Lower leg skin (tissue), 4 donors: ENCODE measurements around the gene PRTG. TPM values are rescaled to one million over a fixed set of nuclear protein-coding genes. Genes with fewer than 3 reads are reported as not detected.
"Not testable (repeated sequence)": the region's sequence is repeated elsewhere in the genome, so short reads cannot be mapped to it uniquely, and the experiment has no call there.

Source experiments
- DNase-seq, 2 donors: peaks; one replicate each; pipeline ENCODE4 v3.0.0-alpha.2; 2019; ENCODE audit warnings: low spot score in 2 of 2
- H3K4me3 ChIP-seq: fragments of 200-600 bp; sonication (generic); 2 replicates; pipeline ENCODE4 v1.5.1; 2017; ENCODE audit warnings: mild to moderate bottlenecking, low read depth; ENCODE audit not compliant: poor library complexity, severe bottlenecking
- POLR2A ChIP-seq, 2 donors: fragments of 450-650 bp; IDR thresholded peaks; one replicate each; pipeline ENCODE4 v1.6.1; 2016 to 2017; ENCODE audit warnings: antibody characterized with exemption in 2 of 2, mild to moderate bottlenecking in 1 of 2, moderate library complexity in 1 of 2
- WGBS, 2 donors: methylation state at CpG; one replicate each; pipeline ENCODE4 v1.1.5; 2018; 5-methylcytosine and 5-hydroxymethylcytosine counted together
- intact Hi-C: fragments of 100-400 bp; cut with DNase I; formaldehyde crosslinking; loops from one replicate; pipeline ENCODE4 v1.15.0; 2023; ENCODE audit warnings: low total_unique reads
- total RNA-seq, 4 donors: library from RNA; depleted of rRNA; stranded (reverse); fragments of >200 nt; gene quantifications; one replicate each; pipeline ENCODE4 v1.1.0, GENCODE V29; 2016
- TF ChIP-seq, protein P1 (sequence below), 3 donors: fragments of 450-650 bp; IDR thresholded peaks; one replicate each; pipeline ENCODE4 v1.5.1; 2016; ENCODE audit warnings: antibody characterized with exemption in 3 of 3, mild to moderate bottlenecking in 3 of 3, moderate library complexity in 2 of 3

Gene PRTG
- total RNA-seq, 4 donors from 2014 or later: 0.04 to 0.54 (median 0.29) TPM; not detected in 1

DNA sequence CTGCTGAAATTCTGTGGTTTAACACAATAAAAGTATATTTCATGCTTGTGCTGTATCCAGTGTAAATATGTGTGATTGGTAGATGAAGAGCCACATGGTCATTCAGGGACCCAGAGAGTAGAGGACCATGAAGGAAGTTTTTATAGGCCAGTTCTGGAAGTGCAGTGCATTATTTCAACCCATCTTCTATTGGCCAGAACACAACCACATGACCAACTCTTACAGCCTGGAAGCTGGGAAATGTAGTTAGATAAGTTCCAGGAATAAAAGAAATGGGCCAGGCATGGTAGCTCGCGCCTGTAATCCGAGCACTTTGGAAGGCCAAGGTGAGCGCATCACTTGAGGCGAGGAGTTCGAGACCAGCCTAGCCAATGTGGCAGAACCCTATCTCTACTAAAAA lies 21.4 kb upstream of the PRTG start:
- intact Hi-C loops: no loop called here
- WGBS, 2 donors: 94 to 97% methylated on average over 6 of the region's 6 CpGs
- no peak for TF ChIP-seq POLR2A (IDR thresholded peaks at IDR 0.05)
- TF ChIP-seq, protein P1, sequence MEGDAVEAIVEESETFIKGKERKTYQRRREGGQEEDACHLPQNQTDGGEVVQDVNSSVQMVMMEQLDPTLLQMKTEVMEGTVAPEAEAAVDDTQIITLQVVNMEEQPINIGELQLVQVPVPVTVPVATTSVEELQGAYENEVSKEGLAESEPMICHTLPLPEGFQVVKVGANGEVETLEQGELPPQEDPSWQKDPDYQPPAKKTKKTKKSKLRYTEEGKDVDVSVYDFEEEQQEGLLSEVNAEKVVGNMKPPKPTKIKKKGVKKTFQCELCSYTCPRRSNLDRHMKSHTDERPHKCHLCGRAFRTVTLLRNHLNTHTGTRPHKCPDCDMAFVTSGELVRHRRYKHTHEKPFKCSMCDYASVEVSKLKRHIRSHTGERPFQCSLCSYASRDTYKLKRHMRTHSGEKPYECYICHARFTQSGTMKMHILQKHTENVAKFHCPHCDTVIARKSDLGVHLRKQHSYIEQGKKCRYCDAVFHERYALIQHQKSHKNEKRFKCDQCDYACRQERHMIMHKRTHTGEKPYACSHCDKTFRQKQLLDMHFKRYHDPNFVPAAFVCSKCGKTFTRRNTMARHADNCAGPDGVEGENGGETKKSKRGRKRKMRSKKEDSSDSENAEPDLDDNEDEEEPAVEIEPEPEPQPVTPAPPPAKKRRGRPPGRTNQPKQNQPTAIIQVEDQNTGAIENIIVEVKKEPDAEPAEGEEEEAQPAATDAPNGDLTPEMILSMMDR (IDR thresholded peaks at IDR 0.05): no peak
- H3K4me3 ChIP-seq: no peak overlapping the region
- DNase-seq: no peak

DNA sequence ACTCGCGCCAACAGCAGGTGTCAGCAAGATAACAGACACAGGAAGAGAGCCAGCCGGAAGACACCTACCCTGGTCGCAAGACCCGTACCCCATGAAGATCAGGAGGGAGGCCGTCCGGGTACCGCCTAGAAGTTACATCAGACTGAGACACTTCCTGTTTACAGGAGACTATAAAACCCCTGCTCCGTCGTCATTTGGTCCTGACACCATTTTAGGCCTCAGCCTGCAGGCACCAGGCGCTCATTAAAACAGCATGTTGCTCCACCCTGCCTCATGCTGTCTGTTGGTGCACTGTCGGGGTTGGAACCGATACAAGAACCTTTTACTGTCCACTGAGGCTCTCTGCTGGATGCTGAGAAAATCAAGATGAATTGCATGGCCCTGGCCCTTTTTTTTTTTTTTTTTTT lies 15.6 kb upstream of the PRTG start:
- no peak for TF ChIP-seq POLR2A (IDR thresholded peaks at IDR 0.05)
- TF ChIP-seq, protein P1 (IDR thresholded peaks at IDR 0.05): no peak
- DNase-seq: no peak
- no peak overlapping the region for H3K4me3 ChIP-seq
- intact Hi-C loops: no loop called here
- 76 to 79% methylated on average over 13 of the region's 13 CpGs for WGBS, 2 donors

DNA sequence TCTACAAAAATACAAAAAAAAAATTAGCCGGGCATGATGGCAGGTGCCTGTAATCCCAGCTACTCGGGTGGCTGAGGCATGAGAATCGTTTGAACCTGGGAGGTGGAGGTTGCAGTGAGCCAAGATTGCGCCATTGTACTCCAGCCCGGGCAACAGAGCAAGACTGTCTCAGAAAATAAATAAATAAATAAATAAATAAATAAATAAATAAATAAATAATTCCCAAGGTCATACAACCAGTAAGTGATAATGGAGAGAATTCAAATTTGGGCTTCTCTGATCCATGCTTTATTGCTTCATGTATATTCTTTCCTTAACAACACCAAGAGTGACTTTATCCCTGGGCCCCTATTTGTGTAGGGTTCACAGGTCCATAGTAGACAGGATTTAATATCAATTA lies 10.5 kb upstream of the PRTG start:
- H3K4me3 ChIP-seq, intact Hi-C loops, DNase-seq: not testable (repeated sequence)
- 92% methylated on average over 5 of the region's 5 CpGs for WGBS, 2 donors

DNA sequence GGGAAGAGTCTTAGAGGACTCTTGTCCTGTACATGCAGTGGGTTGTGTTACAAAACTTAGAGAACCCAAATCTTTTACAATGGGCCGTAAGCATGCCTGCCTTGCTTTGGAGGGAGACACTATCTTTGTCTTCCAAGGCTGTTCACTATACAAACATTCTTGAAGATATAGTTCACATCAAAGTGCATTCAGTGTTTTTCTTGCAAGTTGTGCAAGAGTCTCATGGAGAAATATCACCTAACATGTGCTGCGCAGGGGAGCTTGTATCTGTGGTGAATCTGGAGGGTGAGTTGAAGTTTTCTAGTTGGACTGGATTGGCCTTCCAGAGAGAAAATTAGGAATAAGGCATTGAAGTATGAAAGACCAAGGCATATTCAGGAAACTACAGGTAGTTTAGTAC lies 7.8 kb upstream of the PRTG start:
- DNase-seq: no peak
- TF ChIP-seq, protein P1 (IDR thresholded peaks at IDR 0.05): no peak
- no peak for TF ChIP-seq POLR2A (IDR thresholded peaks at IDR 0.05)
- H3K4me3 ChIP-seq: no peak overlapping the region
- WGBS, 2 donors: 85 to 88% methylated on average over 2 of the region's 2 CpGs
- intact Hi-C loops: no loop called here

DNA sequence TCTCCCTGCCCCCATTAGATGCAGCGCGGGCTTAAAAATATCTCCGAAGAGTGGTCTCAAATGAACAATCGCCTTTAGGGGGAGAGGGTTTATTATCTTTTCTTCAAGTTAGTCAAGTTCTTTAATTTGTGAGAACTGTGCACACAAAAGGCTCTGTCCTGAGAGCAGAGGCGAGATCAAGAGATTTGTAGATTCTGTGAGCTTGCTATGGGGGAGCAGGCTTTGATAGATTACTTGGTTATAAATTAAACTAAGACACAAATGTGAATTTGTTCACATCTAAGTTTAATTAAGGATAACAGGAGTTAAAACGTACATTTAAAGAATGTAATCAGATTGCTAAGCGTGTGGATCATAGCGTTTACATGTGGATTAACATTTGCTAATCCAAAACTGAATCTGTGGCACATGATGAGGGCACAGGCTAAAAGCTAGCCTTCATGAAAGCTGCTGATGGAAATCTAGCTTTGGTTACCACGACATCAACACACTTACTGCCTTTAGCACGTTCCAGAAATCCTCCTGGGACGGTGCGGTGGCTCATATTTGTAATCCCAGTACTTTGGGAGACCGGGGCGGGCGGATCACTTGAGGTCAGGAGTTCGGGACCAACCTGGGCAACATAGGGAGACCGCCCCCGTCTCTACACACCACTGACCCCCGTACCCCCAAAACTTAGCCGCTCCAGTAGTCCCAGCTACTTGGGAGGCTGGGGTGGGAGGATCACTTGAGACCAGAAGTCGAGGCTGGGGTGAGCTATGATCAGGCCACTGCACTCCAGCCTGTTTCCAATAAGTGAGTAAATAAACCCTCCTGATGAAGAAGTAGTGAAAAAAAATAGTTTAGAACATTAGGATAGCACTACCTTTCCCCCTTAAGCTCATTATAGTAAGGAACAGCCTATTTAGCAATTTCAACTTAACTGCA lies 1.0 kb upstream of the PRTG start:
- H3K4me3 ChIP-seq: no peak overlapping the region
- no peak for DNase-seq
- 60 to 65% methylated on average over 21 of the region's 21 CpGs for WGBS, 2 donors
- TF ChIP-seq, protein P1 (IDR thresholded peaks at IDR 0.05): no peak
- TF ChIP-seq POLR2A (IDR thresholded peaks at IDR 0.05): no peak
- intact Hi-C loops: no loop called here

DNA sequence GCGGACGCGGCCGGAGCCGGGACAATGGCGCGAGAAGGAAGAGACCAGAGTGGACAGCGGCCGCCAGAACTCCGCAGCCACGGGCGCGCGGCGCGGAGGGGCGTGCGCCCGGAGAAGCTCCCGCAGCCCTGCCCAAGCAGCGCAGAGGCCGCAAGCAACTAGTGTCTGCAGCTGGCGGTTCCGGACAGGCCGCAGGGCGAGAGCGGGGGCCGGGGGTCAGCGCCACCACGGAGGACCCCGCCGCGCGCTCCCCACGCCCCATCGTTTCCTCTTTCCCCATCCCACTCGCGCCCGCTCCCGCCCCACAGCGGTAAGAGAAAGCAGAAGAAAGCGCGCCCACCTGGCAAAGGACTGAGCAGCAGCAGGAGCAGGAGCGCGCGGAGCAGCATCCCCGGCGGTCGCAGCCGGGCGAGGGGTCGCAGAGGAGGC lies 440 bp downstream of the PRTG start:
- WGBS, 2 donors: 1% methylated on average over 14 to 34 of the region's 52 CpGs
- no peak for TF ChIP-seq POLR2A (IDR thresholded peaks at IDR 0.05)
- TF ChIP-seq, protein P1 (IDR thresholded peaks at IDR 0.05): no peak
- H3K4me3 ChIP-seq: peak overlapping the region; percentile 61
- intact Hi-C loops: no loop called here
- DNase-seq: no peak
